GM12878 (cell line): ENCODE data around the gene ADAMTS4. TPM values are rescaled to one million over a fixed set of nuclear protein-coding genes. Genes with fewer than 3 reads are reported as not detected.

Experiments
- ATAC-seq: fragments of 200-7000 bp; cut with Tn5 transposase; 3 replicates; pipeline ENCODE4 v1.9.1; 2020; ENCODE audit warnings: mild to moderate bottlenecking, moderate library complexity
- BruUV-seq: library from RNA; stranded (reverse); fragments of 400-500 nt; replicated peaks from 2 replicates; lab custom pipeline; 2021; lab: Mats Ljungman, UMichigan
- CTCF ChIA-PET: fragments of 300-600 bp; sonication (Branson Sonifier 250); formaldehyde crosslinking; extraction: SDS; loops from one replicate; lab custom pipeline; 2021; ENCODE audit warnings: inconsistent platforms; lab: Yijun Ruan, JAX
- POLR2A ChIA-PET: fragments of 350-600 bp; formaldehyde crosslinking; extraction: SDS; loops from one replicate; lab custom pipeline; 2021; ENCODE audit warnings: inconsistent platforms; lab: Charles Lee
- RAD21 ChIA-PET: fragments of 300-600 bp; sonication (Branson Sonifier 250); formaldehyde crosslinking; loops from one replicate; lab custom pipeline; 2023; ENCODE audit warnings: antibody characterized with exemption; ENCODE audit not compliant: unreplicated experiment; lab: Charles Lee
- SMC1A ChIA-PET: fragments of 300-600 bp; sonication (Branson Sonifier 250); formaldehyde crosslinking; loops from one replicate; lab custom pipeline; 2023; ENCODE audit not compliant: unreplicated experiment, uncharacterized antibody; lab: Charles Lee
- DNase-seq: peaks from one replicate; pipeline ENCODE4 v3.0.0-alpha.2; 2011; ENCODE audit warnings: low read depth, low spot score
- FAIRE-seq: peaks from 3 replicates; lab custom pipeline; 2011; peaks lifted over from hg19 to GRCh38; lab: Jason Lieb, UNC
- H2AFZ ChIP-seq: 2 replicates; pipeline ENCODE4 v1.6.0; 2011; ENCODE audit warnings: low read depth, low read length, control low read depth; ENCODE audit not compliant: control insufficient read depth
- H3K27ac ChIP-seq: 2 replicates; pipeline ENCODE4 v1.5.1; 2011; ENCODE audit warnings: control low read depth; ENCODE audit not compliant: control insufficient read depth, insufficient read depth
- H3K27me3 ChIP-seq, 2 experiments: replicated peaks in 1 of 2; 2 replicates each; pipeline versions ENCODE4 v1.6.0 to v1.6.1; 2011; ENCODE audit warnings: low read length in 1 of 2; ENCODE audit not compliant: control insufficient read depth in 2 of 2, insufficient read depth in 2 of 2
- H3K36me3 ChIP-seq, 2 experiments: 2 replicates each; pipeline ENCODE4 v1.5.1; 2011; ENCODE audit warnings: low read length in 1 of 2; ENCODE audit not compliant: control insufficient read depth in 2 of 2, insufficient read depth in 2 of 2
- H3K4me1 ChIP-seq: 2 replicates; pipeline ENCODE4 v1.6.1; 2011; ENCODE audit warnings: mild to moderate bottlenecking, low read length, moderate library complexity, mixed read lengths; ENCODE audit not compliant: control insufficient read depth, insufficient read depth
- H3K4me2 ChIP-seq: 2 replicates; pipeline ENCODE4 v1.6.0; 2011; ENCODE audit warnings: control low read depth; ENCODE audit not compliant: control insufficient read depth, insufficient read depth
- H3K4me3 ChIP-seq: fragments of 200-600 bp; sonication (generic); 2 replicates; pipeline ENCODE4 v1.5.1; 2016
- H3K79me2 ChIP-seq: 2 replicates; pipeline ENCODE4 v1.6.0; 2011; ENCODE audit warnings: low read length; ENCODE audit not compliant: control insufficient read depth, insufficient read depth
- H3K9ac ChIP-seq: 2 replicates; pipeline ENCODE4 v1.8.0; 2011; ENCODE audit warnings: low read length, control low read depth, mixed read lengths; ENCODE audit not compliant: control insufficient read depth, insufficient read depth
- H3K9me3 ChIP-seq: replicated peaks from 3 replicates; pipeline ENCODE4 v1.5.1; 2011; ENCODE audit warnings: mild to moderate bottlenecking, low read length; ENCODE audit not compliant: control insufficient read depth, insufficient read depth
- H4K20me1 ChIP-seq: 2 replicates; pipeline ENCODE4 v1.6.0; 2011; ENCODE audit not compliant: control insufficient read depth, insufficient read depth
- E2F8 ChIP-seq: fragments of 450-650 bp; IDR thresholded peaks from 2 replicates; pipeline ENCODE4 v1.6.1; 2018; ENCODE audit warnings: mild to moderate bottlenecking, low read depth, moderate library complexity; ENCODE audit not compliant: partially characterized antibody
- RB1 ChIP-seq: fragments of 450-650 bp; formaldehyde crosslinking; IDR thresholded peaks from 2 replicates; pipeline ENCODE4 v1.6.1; 2017; ENCODE audit warnings: mild to moderate bottlenecking, borderline replicate concordance
- SUPT20H ChIP-seq: IDR thresholded peaks from 2 replicates; pipeline ENCODE4 v1.6.1; 2011; ENCODE audit warnings: low read depth, mild to moderate bottlenecking, low read length, moderate library complexity, borderline replicate concordance; ENCODE audit not compliant: control insufficient read depth
- whole genome bisulfite sequencing: methylation state at CpG from one replicate; pipeline ENCODE4 v1.1.6; 2016; ENCODE audit warnings: low lambda C conversion rate; ENCODE audit not compliant: insufficient replicate concordance, insufficient coverage; ENCODE audit errors: missing lambda C conversion rate; 5-methylcytosine and 5-hydroxymethylcytosine counted together
- in situ Hi-C: fragments of 300-500 bp; cut with MboI; formaldehyde crosslinking; loops from 9 replicates; pipeline ENCODE4 v1.14.3; 2018; ENCODE audit warnings: mixed read lengths
- intact Hi-C: fragments of 100-400 bp; cut with micrococcal nuclease; formaldehyde crosslinking; loops from one replicate; pipeline ENCODE4 v1.14.2; 2022; ENCODE audit not compliant: unreplicated experiment
- polyA plus RNA-seq, 11 experiments: library from polyadenylated mRNA; depleted of rRNA in 4 of 11; unstranded in 6 of 11; stranded (reverse) in 5 of 11; fragments of >200 nt; fragmentation: Nextera tagmentation in 4 of 11; fragmentation: Illumina TruSeq in 1 of 11; extraction: Ambion mirVana in 4 of 11; extraction: Trizol in 1 of 11; gene quantifications; 1 replicate in 1 of 11; 2 replicates in 10 of 11; pipeline versions ENCODE4 v1.2.1 to v1.2.3, GENCODE V29; 2011 to 2016; ENCODE audit warnings: inconsistent platforms in 2 of 11, missing spikeins in 2 of 11, low read depth in 1 of 11
- total RNA-seq, 4 experiments: library from RNA; depleted of rRNA in 3 of 4; stranded (reverse); fragments of >200 nt in 3 of 4; fragmentation: Illumina TruSeq in 1 of 4; extraction: Trizol in 1 of 4; gene quantifications; 2 replicates each; pipeline versions ENCODE4 v1.2.1 to v1.2.3, GENCODE V29; 2013 to 2021
- TF ChIP-seq, protein P1 (sequence below): fragments of 450-650 bp; IDR thresholded peaks from 2 replicates; pipeline ENCODE4 v1.6.1; 2017; ENCODE audit warnings: antibody characterized with exemption, mild to moderate bottlenecking, moderate library complexity
- TF ChIP-seq, protein P2 (sequence below): fragments of 450-650 bp; IDR thresholded peaks from 2 replicates; pipeline ENCODE4 v1.6.1; 2016; ENCODE audit warnings: mild to moderate bottlenecking
- TF ChIP-seq, protein P3 (sequence below): fragments of 450-650 bp; IDR thresholded peaks from 2 replicates; pipeline ENCODE4 v1.6.1; 2017; ENCODE audit warnings: mild to moderate bottlenecking, moderate library complexity

The ADAMTS4 gene
- total and polyA plus RNA-seq, 10 of the 15 experiments (the other 5 are each of a cell fraction or from before 2014, with no cell fraction given) = 0.01 to 0.13 (median 0.05) TPM; not detected in 2

DNA sequence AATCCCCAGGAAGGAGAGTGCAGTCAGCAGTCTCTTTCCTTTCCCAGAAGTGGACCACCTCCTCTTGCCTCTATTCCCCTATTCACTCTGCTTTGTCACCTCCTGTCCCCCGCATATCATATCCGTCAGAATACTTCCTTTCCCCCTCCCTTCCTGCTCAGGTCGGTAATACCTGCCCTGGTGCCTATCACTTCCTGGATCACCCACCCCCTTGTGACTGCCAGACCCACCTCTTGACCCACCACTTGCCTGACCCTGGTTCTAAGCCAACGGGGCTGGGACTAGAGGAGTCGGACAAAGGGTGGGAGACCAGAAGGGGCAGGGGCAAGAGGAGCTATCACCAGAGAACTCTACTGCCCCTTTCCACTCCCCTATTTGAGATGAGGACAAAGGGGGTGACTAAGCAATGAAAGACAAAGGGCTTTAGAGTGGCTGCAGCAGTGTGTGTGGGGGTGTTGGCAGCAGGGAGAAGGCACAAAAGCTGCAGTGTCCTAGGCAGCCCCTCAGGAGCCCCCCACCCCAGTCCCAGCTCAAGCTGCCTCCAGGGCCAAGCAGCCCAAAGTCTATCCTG is 1.7 kb upstream of the ADAMTS4 start:
- Histone ChIP-seq H4K20me1 (no peaks in the 10 kb centered on the region), H3K36me3 (no peaks in the 10 kb centered on the region; a peak in 1 of 4 replicates), H3K27ac (no peak overlapping the region), H3K9me3 (no peaks in the 10 kb centered on the region), H3K4me3 (no peak overlapping the region), H2AFZ (peak overlapping the region; percentile 40; the same call in 1 of the 2 replicates), H3K4me2 (no peak overlapping the region)
- ChIA-PET CTCF (interaction anchor here (3.1 to 13.6 kb wide), 5 partner anchors 8 to 183 kb away, joined by 13 to 385 read pairs (median 53); partner anchors contain the start of genes APOA2, FCER1G and TOMM40L), RAD21 (interaction anchor here (1.2 to 6.6 kb wide), 2 partner anchors 25 to 182 kb away, joined by 3 to 72 read pairs; partner anchors contain the start of gene TOMM40L), SMC1A (interaction anchor here (1.4 to 6.6 kb wide), 3 partner anchors 19 to 34 kb away, joined by 6 to 66 read pairs (median 18); partner anchors contain the start of genes PPOX and TOMM40L), POLR2A (interaction anchor here (1.0 to 2.6 kb wide), 2 partner anchors 25 to 167 kb away, joined by 4 to 22 read pairs; partner anchors contain the start of genes CFAP126 and TOMM40L)
- BruUV-seq = no TSS peak
- in situ Hi-C loops = no loop called here
- ATAC-seq = no peak
- intact Hi-C loops = no loop called here
- FAIRE-seq = no peak
- 35% methylated on average over 5 of the region's 5 CpGs for WGBS
- TF ChIP-seq E2F8 (no peak), RB1 (no peak), SUPT20H (no peak)
- TF ChIP-seq, protein P1, sequence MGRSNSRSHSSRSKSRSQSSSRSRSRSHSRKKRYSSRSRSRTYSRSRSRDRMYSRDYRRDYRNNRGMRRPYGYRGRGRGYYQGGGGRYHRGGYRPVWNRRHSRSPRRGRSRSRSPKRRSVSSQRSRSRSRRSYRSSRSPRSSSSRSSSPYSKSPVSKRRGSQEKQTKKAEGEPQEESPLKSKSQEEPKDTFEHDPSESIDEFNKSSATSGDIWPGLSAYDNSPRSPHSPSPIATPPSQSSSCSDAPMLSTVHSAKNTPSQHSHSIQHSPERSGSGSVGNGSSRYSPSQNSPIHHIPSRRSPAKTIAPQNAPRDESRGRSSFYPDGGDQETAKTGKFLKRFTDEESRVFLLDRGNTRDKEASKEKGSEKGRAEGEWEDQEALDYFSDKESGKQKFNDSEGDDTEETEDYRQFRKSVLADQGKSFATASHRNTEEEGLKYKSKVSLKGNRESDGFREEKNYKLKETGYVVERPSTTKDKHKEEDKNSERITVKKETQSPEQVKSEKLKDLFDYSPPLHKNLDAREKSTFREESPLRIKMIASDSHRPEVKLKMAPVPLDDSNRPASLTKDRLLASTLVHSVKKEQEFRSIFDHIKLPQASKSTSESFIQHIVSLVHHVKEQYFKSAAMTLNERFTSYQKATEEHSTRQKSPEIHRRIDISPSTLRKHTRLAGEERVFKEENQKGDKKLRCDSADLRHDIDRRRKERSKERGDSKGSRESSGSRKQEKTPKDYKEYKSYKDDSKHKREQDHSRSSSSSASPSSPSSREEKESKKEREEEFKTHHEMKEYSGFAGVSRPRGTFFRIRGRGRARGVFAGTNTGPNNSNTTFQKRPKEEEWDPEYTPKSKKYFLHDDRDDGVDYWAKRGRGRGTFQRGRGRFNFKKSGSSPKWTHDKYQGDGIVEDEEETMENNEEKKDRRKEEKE = no peak
- TF ChIP-seq, protein P2, sequence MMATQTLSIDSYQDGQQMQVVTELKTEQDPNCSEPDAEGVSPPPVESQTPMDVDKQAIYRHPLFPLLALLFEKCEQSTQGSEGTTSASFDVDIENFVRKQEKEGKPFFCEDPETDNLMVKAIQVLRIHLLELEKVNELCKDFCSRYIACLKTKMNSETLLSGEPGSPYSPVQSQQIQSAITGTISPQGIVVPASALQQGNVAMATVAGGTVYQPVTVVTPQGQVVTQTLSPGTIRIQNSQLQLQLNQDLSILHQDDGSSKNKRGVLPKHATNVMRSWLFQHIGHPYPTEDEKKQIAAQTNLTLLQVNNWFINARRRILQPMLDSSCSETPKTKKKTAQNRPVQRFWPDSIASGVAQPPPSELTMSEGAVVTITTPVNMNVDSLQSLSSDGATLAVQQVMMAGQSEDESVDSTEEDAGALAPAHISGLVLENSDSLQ = no peak
- TF ChIP-seq, protein P3, sequence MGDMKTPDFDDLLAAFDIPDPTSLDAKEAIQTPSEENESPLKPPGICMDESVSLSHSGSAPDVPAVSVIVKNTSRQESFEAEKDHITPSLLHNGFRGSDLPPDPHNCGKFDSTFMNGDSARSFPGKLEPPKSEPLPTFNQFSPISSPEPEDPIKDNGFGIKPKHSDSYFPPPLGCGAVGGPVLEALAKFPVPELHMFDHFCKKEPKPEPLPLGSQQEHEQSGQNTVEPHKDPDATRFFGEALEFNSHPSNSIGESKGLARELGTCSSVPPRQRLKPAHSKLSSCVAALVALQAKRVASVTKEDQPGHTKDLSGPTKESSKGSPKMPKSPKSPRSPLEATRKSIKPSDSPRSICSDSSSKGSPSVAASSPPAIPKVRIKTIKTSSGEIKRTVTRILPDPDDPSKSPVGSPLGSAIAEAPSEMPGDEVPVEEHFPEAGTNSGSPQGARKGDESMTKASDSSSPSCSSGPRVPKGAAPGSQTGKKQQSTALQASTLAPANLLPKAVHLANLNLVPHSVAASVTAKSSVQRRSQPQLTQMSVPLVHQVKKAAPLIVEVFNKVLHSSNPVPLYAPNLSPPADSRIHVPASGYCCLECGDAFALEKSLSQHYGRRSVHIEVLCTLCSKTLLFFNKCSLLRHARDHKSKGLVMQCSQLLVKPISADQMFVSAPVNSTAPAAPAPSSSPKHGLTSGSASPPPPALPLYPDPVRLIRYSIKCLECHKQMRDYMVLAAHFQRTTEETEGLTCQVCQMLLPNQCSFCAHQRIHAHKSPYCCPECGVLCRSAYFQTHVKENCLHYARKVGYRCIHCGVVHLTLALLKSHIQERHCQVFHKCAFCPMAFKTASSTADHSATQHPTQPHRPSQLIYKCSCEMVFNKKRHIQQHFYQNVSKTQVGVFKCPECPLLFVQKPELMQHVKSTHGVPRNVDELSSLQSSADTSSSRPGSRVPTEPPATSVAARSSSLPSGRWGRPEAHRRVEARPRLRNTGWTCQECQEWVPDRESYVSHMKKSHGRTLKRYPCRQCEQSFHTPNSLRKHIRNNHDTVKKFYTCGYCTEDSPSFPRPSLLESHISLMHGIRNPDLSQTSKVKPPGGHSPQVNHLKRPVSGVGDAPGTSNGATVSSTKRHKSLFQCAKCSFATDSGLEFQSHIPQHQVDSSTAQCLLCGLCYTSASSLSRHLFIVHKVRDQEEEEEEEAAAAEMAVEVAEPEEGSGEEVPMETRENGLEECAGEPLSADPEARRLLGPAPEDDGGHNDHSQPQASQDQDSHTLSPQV = no peak
- TF ChIP-seq, all 136 proteins: peak for 0
- Histone ChIP-seq H3K27me3 (no peaks in the 10 kb centered on the region), H3K9ac (no peak overlapping the region), H3K79me2 (peaks cover 20% of the 10 kb centered on the region), H3K4me1 (peaks cover 23% of the 10 kb centered on the region)
- no peak for DNase-seq
